ENCODE results near the gene CDC42BPG.

DNA sequence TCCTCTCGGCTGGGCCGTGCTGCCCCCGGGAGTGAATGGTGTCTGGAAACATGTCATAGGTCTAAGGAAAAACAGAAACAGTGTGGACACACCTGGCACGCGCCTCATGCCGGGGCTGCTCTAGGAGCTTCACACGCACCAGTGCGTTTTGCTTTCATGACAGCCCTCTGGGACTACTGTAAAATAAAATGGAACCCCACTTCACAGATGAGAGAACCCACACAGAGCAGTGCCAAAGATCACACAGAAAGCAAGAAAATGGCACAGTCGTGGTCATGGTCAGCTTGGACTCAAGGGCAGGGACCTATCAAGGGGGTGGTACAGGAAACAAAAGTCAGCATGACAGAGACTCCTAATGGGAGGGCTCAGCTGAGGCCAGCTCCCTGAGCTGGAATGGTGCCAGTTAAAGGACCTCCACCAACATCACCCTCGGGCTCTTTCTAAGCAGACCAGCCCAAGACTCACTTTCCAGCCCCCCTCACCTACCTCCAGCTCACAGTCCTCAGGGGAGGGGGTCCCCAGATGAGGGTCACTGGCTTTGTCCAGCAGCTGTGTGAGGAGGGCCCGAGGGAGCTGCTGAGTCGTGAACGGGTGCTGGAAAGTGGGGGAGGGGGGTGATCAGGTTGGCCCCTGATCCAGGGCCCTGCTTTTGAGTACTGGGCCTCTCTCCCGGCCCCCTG is 44.7 kb downstream of the CDC42BPG start:
- TF ChIP-seq, protein P1, sequence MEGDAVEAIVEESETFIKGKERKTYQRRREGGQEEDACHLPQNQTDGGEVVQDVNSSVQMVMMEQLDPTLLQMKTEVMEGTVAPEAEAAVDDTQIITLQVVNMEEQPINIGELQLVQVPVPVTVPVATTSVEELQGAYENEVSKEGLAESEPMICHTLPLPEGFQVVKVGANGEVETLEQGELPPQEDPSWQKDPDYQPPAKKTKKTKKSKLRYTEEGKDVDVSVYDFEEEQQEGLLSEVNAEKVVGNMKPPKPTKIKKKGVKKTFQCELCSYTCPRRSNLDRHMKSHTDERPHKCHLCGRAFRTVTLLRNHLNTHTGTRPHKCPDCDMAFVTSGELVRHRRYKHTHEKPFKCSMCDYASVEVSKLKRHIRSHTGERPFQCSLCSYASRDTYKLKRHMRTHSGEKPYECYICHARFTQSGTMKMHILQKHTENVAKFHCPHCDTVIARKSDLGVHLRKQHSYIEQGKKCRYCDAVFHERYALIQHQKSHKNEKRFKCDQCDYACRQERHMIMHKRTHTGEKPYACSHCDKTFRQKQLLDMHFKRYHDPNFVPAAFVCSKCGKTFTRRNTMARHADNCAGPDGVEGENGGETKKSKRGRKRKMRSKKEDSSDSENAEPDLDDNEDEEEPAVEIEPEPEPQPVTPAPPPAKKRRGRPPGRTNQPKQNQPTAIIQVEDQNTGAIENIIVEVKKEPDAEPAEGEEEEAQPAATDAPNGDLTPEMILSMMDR (IDR thresholded peaks at IDR 0.05 in 2 of 3, conservative IDR thresholded peaks at IDR 0.05 in 1 of 3; ENCODE audit: borderline replicate concordance in 1 of 3, insufficient read depth in 1 of 3, low read depth in 2 of 3, low read length in 2 of 3): 0 out of 6 replicates have a peak, but pooled peaks of 1 of the 3 experiments have one; percentile 0
- TF ChIP-seq SIN3A (IDR thresholded peaks at IDR 0.05; ENCODE audit: low read depth) (no peak), POLR2A (IDR thresholded peaks at IDR 0.05; ENCODE audit: borderline replicate concordance, extremely low read depth, insufficient read depth, insufficient read length) (no peak), MAX (IDR thresholded peaks at IDR 0.05) (no peak), EZH2phosphoT487 (IDR thresholded peaks at IDR 0.05; ENCODE audit: borderline replicate concordance) (no peak), CEBPB (IDR thresholded peaks at IDR 0.05; ENCODE audit: low read depth) (no peak), RAD21 (IDR thresholded peaks at IDR 0.05; ENCODE audit: low read depth) (no peak), EGR1 (IDR thresholded peaks at IDR 0.05; ENCODE audit: low read depth) (no peak), SP1 (IDR thresholded peaks at IDR 0.05; ENCODE audit: low read depth) (no peak), EZH2 (IDR thresholded peaks at IDR 0.05) (no peak), POLR2AphosphoS5 (IDR thresholded peaks at IDR 0.05; ENCODE audit: low read depth, low read length) (no peak), JUND (IDR thresholded peaks at IDR 0.05) (no peak)
